HepG2 (cell line): ENCODE measurements around the gene TENT4B.

Experiments used
- CTCF ChIP-seq: sonication (generic); formaldehyde crosslinking; IDR thresholded peaks from 2 replicates; pipeline ENCODE4 v1.5.0; 2020; ENCODE audit warnings: mild to moderate bottlenecking, missing genetic modification reagents, moderate library complexity
- NR3C1 ChIP-seq: sonication (generic); formaldehyde crosslinking; IDR thresholded peaks from 2 replicates; pipeline ENCODE4 v1.4.0; 2020; ENCODE audit warnings: missing genetic modification reagents
- POLR2A ChIP-seq, 2 experiments: IDR thresholded peaks; 2 replicates each; pipeline ENCODE4 v1.6.1; 2011; ENCODE audit warnings: low read depth in 2 of 2, low read length in 2 of 2, mild to moderate bottlenecking in 1 of 2, moderate library complexity in 1 of 2; ENCODE audit not compliant: insufficient read depth in 1 of 2
- POLR2AphosphoS5 ChIP-seq: IDR thresholded peaks from 2 replicates; pipeline ENCODE4 v1.6.1; 2012; ENCODE audit warnings: low read depth, low read length
- ZFP37 ChIP-seq: sonication (generic); formaldehyde crosslinking; IDR thresholded peaks from 2 replicates; pipeline ENCODE4 v1.4.0; 2020; ENCODE audit warnings: missing genetic modification reagents, borderline replicate concordance
- TF ChIP-seq, protein P1 (sequence below): sonication (generic); formaldehyde crosslinking; IDR thresholded peaks from 2 replicates; pipeline ENCODE4 v1.5.0; 2020; ENCODE audit warnings: mild to moderate bottlenecking, missing genetic modification reagents, borderline replicate concordance

GRCh38 chr16:50192386-50193050 is 39.4 kb downstream of the TENT4B start:
- TF ChIP-seq POLR2A (IDR thresholded peaks at IDR 0.05; ENCODE audit: insufficient read depth in 1 of 2, low read depth in 2 of 2, low read length in 2 of 2) (no peak), ZFP37 (CRISPR knock-in tag) (no peak), POLR2AphosphoS5 (no peak), CTCF (CRISPR knock-in tag) (no peak), NR3C1 (CRISPR knock-in tag) (no peak)
- TF ChIP-seq, protein P1, sequence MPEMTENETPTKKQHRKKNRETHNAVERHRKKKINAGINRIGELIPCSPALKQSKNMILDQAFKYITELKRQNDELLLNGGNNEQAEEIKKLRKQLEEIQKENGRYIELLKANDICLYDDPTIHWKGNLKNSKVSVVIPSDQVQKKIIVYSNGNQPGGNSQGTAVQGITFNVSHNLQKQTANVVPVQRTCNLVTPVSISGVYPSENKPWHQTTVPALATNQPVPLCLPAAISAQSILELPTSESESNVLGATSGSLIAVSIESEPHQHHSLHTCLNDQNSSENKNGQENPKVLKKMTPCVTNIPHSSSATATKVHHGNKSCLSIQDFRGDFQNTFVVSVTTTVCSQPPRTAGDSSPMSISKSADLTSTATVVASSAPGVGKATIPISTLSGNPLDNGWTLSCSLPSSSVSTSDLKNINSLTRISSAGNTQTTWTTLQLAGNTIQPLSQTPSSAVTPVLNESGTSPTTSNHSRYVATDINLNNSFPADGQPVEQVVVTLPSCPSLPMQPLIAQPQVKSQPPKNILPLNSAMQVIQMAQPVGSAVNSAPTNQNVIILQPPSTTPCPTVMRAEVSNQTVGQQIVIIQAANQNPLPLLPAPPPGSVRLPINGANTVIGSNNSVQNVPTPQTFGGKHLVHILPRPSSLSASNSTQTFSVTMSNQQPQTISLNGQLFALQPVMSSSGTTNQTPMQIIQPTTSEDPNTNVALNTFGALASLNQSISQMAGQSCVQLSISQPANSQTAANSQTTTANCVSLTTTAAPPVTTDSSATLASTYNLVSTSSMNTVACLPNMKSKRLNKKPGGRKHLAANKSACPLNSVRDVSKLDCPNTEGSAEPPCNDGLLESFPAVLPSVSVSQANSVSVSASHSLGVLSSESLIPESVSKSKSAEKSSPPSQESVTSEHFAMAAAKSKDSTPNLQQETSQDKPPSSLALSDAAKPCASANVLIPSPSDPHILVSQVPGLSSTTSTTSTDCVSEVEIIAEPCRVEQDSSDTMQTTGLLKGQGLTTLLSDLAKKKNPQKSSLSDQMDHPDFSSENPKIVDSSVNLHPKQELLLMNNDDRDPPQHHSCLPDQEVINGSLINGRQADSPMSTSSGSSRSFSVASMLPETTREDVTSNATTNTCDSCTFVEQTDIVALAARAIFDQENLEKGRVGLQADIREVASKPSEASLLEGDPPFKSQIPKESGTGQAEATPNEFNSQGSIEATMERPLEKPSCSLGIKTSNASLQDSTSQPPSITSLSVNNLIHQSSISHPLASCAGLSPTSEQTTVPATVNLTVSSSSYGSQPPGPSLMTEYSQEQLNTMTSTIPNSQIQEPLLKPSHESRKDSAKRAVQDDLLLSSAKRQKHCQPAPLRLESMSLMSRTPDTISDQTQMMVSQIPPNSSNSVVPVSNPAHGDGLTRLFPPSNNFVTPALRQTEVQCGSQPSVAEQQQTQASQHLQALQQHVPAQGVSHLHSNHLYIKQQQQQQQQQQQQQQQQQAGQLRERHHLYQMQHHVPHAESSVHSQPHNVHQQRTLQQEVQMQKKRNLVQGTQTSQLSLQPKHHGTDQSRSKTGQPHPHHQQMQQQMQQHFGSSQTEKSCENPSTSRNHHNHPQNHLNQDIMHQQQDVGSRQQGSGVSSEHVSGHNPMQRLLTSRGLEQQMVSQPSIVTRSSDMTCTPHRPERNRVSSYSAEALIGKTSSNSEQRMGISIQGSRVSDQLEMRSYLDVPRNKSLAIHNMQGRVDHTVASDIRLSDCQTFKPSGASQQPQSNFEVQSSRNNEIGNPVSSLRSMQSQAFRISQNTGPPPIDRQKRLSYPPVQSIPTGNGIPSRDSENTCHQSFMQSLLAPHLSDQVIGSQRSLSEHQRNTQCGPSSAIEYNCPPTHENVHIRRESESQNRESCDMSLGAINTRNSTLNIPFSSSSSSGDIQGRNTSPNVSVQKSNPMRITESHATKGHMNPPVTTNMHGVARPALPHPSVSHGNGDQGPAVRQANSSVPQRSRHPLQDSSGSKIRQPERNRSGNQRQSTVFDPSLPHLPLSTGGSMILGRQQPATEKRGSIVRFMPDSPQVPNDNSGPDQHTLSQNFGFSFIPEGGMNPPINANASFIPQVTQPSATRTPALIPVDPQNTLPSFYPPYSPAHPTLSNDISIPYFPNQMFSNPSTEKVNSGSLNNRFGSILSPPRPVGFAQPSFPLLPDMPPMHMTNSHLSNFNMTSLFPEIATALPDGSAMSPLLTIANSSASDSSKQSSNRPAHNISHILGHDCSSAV (CRISPR knock-in tag): no peak
